Measurements from ENCODE around the gene MLEC. TPM values are rescaled to one million over a fixed set of nuclear protein-coding genes. Genes with fewer than 3 reads are reported as not detected.

The MLEC gene
- total and polyA plus RNA-seq, 11 donors = 39.2 to 150 (median 117) TPM

GRCh38 chr12:120689397-120690082, 2.6 kb downstream of the MLEC start:
- DNase-seq (no peak), ATAC-seq (no peak)
- Histone ChIP-seq H3K4me1 (peaks cover 0 to 75% (median 64%) of the 10 kb centered on the region in 12 donors), H3K9me3 (no peaks in the 10 kb centered on the region), H3K4me3 (peak overlapping the region; percentile 17 to 98 (median 90)), H3K27ac (peak overlapping the region; percentile 20 to 95 (median 91)), H3K27me3 (no peaks in the 10 kb centered on the region), H3K36me3 (peaks cover 0 to 19% (median 7%) of the 10 kb centered on the region in 9 donors)
- WGBS, 4 donors = 61 to 73% (median 64%) methylated on average over 6 of the region's 6 CpGs
- TF ChIP-seq CTCF (IDR thresholded peaks at IDR 0.05) = no peak
- TF ChIP-seq POLR2A (IDR thresholded peaks at IDR 0.05) = no peak
- intact Hi-C loops (cut with DNase I) = loop anchor here in 7 of 10 donors (2.0 to 5.0 kb wide), 4 partner anchors 21 to 42 kb away; partner anchors contain the start of gene UNC119B (in 1 of the 7)

DNA sequence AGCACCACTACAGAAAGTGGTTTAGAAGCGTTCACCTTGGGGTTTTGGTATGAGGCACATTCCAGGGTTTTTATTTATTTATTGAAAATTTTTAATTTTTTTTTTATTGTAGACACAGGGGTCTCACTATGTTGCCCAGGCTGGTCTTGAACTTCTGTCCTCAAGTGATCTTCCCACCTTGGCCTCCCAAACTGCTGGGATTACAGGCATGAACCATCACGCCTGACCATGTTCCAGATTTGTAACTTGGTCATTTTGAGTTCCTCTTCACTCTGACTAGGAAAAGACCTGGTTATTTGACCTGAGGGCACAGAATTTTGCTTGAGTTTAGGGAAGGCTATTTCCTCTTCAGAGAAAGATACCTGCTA, 3.1 kb downstream of the MLEC start:
- Histone ChIP-seq H3K4me3 (peak overlapping the region in 5 of 12 donors; percentile 4 to 98 (median 90)), H3K9me3 (no peaks in the 10 kb centered on the region), H3K4me1 (peaks cover 0 to 75% (median 64%) of the 10 kb centered on the region in 12 donors), H3K27ac (peak overlapping the region; percentile 4 to 95 (median 63)), H3K27me3 (no peaks in the 10 kb centered on the region), H3K36me3 (peaks cover 0 to 24% (median 12%) of the 10 kb centered on the region in 9 donors)
- ATAC-seq (no peak), DNase-seq (no peak)
- intact Hi-C loops (cut with DNase I) = no loop called here
- TF ChIP-seq CTCF (IDR thresholded peaks at IDR 0.05) = no peak
- TF ChIP-seq POLR2A (IDR thresholded peaks at IDR 0.05) = no peak
- 88 to 97% (median 90%) methylated on average over 2 of the region's 2 CpGs for WGBS, 4 donors

DNA sequence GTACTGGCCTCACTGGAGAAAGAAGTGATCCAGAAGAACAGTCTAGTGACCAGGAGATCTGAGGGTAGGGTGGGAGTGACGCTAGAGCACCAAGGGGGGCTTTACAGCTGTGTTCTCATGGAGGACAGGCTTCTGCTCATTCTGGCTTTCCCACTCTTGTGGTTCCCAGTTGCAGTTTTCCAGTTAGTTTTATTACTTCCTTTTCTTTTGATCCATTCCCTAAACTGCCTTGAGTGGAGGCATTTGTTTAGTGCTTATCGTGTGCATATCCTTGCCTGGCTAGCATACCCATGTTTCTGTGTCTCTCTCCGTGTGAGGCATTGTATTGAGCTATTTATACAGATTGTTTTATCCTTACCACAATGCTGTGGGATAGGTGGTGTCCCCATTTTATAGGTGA, 4.0 kb downstream of the MLEC start:
- WGBS, 4 donors = 40 to 49% (median 44%) methylated on average over 3 of the region's 3 CpGs
- DNase-seq = no peak

More for the DNA sequence above, 4.0 kb downstream of the MLEC start:
- peak overlapping the region in 10 of 12 donors; percentile 3 to 95 (median 50) for H3K27ac ChIP-seq
- peaks cover 0 to 73% (median 57%) of the 10 kb centered on the region in 12 donors for H3K4me1 ChIP-seq
- no peaks in the 10 kb centered on the region for H3K27me3 ChIP-seq
- peak overlapping the region in 1 of 12 donors; percentile 4 for H3K4me3 ChIP-seq
- no peak for TF ChIP-seq POLR2A (IDR thresholded peaks at IDR 0.05)
- no peak for TF ChIP-seq CTCF (IDR thresholded peaks at IDR 0.05)
- intact Hi-C loops (cut with DNase I) = no loop called here
- H3K9me3 ChIP-seq = no peaks in the 10 kb centered on the region
- ATAC-seq = no peak
- H3K36me3 ChIP-seq = peaks cover 0 to 33% (median 21%) of the 10 kb centered on the region in 9 donors
